Upper lobe of left lung (tissue), 4 donors: ENCODE measurements around the gene ARL2.

Experiments used
- CTCF ChIP-seq, 6 experiments: fragments of 450-650 bp in 4 of 6; fragments of 200-600 bp in 2 of 6; sonication (generic) in 2 of 6; IDR thresholded peaks; one replicate each; pipeline ENCODE4 v1.5.1; 2016 to 2019; ENCODE audit warnings: antibody characterized with exemption in 6 of 6
- EP300 ChIP-seq, 4 donors: sonication (generic); formaldehyde crosslinking; IDR thresholded peaks; one replicate each; pipeline ENCODE4 v1.5.1; 2017; ENCODE audit warnings: antibody characterized with exemption in 4 of 4, control low read depth in 2 of 4
- POLR2A ChIP-seq, 4 donors: fragments of 450-650 bp; IDR thresholded peaks; one replicate each; pipeline ENCODE4 v1.5.1; 2016 to 2017; ENCODE audit warnings: antibody characterized with exemption in 4 of 4, mild to moderate bottlenecking in 2 of 4
- POLR2AphosphoS5 ChIP-seq, 2 donors: sonication (generic); formaldehyde crosslinking; IDR thresholded peaks; one replicate each; pipeline ENCODE4 v1.5.1; 2017; ENCODE audit warnings: antibody characterized with exemption in 2 of 2

GRCh38 chr11:65065851-65066250 is 51.9 kb downstream of the ARL2 start:
- TF ChIP-seq POLR2A (IDR thresholded peaks at IDR 0.05) (no peak), CTCF (IDR thresholded peaks at IDR 0.05) (no peak), EP300 (IDR thresholded peaks at IDR 0.05) (no peak), POLR2AphosphoS5 (IDR thresholded peaks at IDR 0.05) (no peak)
